Measurements from ENCODE around the gene COL18A1.

DNA sequence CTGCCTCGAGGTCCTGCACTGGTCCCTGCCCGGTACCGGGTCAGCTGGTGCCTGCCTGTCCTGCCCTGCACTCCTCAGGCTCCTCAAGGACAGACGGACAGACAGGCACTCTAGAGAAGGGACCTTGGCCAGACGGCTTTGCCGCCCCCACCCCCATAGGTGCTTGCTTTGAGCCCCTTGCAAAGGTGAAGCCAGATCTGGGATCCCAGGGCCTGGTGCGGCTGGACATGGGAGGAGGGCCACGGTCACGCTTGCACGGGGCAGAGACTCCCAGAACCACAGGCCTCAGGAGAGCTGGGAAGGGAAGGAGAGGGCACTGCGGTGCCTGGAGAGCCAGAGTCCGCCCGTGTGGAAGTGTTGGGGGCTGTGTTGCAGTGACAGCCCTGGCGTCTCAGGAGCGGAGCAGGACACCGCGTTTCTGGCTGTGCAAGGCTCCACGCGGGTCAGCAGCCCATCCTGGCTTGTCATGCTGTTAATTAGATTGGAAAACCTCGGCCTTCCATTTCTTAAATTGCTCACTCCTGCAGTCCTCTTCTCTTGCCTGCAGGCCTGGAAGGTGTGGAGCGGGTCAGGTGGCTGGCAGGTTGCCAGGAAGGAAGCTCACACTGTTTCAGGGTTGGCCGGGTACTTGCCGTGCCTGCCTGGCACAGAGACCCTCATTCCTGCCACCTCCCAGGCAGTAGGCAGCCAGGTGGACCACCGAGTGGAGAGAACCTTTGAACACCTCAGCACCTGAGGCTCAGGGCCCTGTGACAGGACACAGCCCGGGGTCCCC, 16.3 kb downstream of the COL18A1 start:
- TF ChIP-seq, protein P1, sequence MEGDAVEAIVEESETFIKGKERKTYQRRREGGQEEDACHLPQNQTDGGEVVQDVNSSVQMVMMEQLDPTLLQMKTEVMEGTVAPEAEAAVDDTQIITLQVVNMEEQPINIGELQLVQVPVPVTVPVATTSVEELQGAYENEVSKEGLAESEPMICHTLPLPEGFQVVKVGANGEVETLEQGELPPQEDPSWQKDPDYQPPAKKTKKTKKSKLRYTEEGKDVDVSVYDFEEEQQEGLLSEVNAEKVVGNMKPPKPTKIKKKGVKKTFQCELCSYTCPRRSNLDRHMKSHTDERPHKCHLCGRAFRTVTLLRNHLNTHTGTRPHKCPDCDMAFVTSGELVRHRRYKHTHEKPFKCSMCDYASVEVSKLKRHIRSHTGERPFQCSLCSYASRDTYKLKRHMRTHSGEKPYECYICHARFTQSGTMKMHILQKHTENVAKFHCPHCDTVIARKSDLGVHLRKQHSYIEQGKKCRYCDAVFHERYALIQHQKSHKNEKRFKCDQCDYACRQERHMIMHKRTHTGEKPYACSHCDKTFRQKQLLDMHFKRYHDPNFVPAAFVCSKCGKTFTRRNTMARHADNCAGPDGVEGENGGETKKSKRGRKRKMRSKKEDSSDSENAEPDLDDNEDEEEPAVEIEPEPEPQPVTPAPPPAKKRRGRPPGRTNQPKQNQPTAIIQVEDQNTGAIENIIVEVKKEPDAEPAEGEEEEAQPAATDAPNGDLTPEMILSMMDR (IDR thresholded peaks at IDR 0.05) = no peak
- TF ChIP-seq POLR2A (IDR thresholded peaks at IDR 0.05) (no peak), POLR2AphosphoS5 (IDR thresholded peaks at IDR 0.05) (no peak), EP300 (IDR thresholded peaks at IDR 0.05) (no peak)

Measured in sigmoid colon (tissue), 4 donors.